ENCODE results near the gene MRPL45.
"Not testable (repeated sequence)": the region's sequence is repeated elsewhere in the genome, so short reads cannot be mapped to it uniquely, and the experiment has no call there.

MRPL45 gene

DNA sequence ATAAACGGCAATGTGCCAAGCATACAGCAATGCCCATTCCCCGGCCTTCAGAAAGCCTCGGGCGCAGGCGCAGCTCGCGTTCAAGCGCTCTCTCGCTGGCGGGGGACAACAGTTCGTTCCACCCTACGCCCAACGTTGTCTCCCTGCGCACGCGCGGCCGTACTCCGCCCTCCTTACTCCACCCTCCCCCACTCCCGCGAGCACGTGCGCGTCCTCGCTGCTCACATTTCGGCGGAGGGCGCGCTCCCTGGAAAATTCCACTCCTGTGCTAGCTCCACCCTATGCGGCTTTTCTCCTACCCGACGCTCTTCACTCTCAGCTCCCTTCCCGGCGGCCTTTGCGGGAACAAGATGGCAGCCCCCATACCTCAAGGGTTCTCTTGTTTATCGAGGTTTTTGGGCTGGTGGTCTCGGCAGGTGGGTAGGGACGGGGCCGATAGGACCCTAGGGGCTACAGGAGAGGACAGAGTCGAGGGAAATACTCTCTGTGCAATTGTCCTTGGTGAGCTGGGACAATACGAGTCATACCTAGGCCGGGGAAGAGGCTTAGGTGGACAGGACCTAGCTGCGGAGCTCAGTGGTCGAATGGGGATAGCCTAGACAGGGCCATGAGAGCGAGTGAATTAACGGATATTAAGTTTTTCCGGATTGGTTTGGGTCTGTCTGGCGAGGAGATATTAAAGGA is at the start of gene MRPL45:
MRPL45 (plus strand) TSS at position 335 of the 684 bp plus-strand sequence; CDS start at position 351, 16 bp downstream.
- peak; percentile 80 for DNase-seq

GRCh38 chr17:38253191-38253590 is 43.8 kb upstream of the MRPL45 start:
- DNase-seq, result not testable (repeated sequence)

GRCh38 chr17:38254357-38254756 is 42.6 kb upstream of the MRPL45 start:
- DNase-seq, result not testable (repeated sequence)

DNA sequence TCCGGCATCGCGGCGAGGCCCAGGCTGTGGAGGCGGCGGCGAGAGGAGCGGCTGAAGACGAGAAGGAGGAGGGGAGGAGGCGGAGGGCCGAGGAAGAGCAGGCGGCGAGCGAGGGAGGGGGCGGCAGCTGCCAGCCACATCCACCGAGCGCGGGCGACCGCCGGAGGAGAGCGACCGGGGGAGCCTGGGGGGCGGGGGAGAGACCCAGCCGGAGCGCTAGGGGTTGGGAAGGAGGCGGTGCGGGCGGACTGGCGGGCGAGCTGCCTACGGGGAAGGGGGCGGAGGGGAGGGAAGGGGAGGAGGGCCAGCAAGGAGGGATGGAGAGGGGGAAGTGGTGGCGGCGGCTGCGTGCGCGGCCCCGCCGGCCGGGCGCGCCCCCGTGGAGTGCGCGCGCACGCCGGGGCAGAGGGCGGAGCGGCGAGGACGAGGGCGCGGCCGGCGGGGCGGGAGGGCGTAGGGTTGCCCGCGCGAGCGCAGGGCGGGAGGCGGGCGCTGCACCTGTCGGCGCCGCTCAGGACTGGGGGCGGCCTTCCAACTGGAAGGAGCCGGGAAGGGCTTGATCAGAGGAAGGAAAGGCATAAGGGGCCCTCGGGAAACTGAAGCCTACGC is 39.9 kb upstream of the MRPL45 start:
- peak; percentile 63 for DNase-seq

DNA sequence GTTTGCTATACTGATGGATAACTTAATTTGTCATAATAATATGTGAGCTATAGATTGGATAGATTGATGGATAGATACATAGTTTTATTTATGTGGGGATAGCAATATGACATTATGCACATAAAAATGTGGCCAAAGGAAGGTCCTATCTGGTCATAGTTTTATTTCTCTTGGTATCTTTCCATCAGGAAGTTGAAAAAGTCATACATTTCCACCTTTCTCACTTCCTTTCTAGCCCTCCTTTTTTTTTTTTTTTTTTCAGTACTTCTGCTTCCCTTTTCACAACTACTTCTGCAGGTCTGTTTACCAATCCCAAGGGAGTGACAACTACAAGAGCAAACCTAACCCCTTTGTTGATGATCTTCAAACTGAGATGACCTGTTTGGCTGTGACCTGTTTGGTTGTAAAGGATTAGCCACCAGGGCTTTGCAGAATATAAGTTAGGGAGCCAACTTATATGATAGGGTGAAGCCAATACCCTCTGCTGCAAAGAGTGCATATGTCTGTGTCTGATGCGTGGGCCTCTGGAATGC is 30.9 kb upstream of the MRPL45 start:
- DNase-seq, result not testable (repeated sequence)

- not testable (repeated sequence) for DNase-seq
Measured at GRCh38 chr17:38266571-38266970, 30.4 kb upstream of the MRPL45 start.

- DNase-seq, result not testable (repeated sequence)
Measured at GRCh38 chr17:38268138-38268537, 28.8 kb upstream of the MRPL45 start.

DNA sequence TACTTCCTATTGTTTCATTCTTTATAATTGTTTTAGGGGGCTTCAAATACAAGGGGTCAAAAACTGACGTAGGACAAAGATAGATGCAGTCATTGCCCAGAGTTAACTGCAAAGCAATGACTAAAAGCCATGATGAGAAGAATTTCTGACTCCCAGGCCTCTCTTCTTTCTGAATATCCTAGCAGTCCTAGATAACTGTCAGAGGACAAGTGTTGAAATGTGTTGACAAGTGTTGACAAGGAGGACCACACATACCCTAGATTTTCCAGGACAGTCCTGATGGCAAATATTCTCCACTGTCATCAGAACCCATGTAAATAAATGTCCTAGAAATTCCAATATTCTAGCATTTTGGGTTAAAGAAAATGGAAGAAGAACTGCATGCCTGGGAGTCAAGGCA is 27.9 kb upstream of the MRPL45 start:
- DNase-seq, result not testable (repeated sequence)

DNA sequence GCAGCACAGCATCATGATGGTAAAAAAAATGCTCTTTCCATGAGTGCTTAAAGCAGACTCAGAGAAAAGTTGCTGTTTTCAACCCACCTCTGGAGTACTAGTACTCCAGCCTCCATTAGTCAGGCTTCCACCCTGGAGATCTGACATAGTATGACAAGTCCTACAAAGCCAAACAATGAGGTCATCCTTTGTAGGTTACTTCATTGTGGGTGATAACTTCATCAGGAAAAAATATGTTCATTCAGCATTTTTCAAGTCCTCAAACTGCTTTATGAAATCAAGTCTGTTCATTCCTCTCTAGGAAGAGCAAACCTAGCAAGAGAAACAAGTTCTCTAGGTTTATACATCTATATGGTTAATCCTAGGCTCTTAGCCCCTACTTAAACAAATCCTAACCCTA is 27.4 kb upstream of the MRPL45 start:
- not testable (repeated sequence) for DNase-seq

DNA sequence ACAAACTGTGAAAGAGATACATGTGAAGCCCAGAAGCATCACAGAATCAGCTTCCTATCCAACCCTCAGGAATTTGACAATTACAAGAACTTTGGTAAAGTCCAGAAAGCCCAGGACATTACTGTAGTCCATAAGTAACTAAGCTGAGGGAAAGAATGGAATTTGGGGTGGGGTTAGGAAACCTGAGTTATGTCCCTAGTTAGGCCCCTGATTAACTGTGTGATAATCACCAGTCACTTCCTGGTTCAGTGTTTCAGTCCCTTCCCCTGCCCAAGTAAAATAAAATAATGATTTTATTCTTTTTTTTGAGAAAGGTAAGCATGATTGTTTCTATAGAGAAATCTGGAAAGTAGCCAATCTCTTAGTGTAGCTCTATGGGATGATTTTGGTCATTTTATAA is 11.0 kb upstream of the MRPL45 start:
- DNase-seq, result not testable (repeated sequence)

DNA sequence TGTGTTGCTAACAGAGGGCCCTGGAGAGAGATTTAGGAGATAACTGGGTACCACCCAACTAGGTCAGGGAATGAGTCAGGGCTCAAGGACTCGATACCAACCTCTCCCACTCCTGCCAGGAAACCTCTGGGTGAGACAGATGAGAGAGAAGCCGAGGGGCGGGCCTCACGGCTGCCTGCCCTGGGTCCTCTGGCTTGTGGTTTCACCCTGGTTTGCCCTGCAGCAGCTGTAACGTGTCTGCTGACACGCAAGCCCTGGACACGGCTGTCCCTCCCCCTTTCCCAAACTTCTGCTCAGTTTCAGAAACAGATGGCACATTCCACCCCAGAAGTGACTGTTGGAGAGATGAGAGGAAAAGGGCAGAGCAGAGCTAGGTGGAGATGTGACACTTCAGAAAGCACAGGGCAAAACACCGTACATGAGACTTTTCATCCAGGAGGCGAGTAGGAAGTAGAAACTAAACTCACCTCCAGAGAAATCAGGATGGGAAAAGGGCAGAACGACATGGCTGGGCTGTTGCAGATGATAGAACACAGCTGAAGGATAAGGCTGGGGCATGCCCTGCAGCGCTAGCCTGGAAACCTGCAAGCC is 10.4 kb upstream of the MRPL45 start:
- not testable (repeated sequence) for DNase-seq

DNA sequence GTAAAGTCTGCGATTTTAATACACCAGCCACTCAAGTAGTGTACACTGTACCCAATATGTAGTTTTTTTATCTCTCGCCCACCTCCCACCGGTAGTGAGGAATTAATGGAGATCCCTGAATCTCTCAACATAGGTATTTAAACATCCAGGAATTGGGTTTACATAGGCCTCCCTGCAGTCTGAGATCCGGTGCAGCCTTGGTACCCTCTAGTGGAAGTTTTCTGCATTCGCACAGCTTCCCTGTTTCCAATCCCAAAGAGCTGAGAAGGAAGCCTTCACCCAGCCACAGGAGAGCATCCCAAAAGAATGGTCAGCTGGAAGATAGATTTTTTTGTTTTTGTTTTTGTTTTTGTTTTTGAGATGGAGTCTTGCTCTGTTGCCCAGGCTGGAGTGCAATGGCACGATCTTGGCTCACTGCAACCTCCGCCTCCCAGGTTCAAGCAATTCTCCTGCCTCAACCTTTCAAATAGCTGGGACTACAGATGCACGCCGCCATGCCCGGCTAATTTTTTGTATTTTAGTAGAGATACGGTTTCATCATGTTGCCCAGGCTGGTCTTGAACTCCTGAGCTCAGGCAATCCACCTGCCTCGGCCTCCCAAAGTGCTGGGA is 8.6 kb upstream of the MRPL45 start:
- DNase-seq, result peak; percentile 0

- not testable (repeated sequence) for DNase-seq
Measured at GRCh38 chr17:38289760-38290159, 7.2 kb upstream of the MRPL45 start.

GRCh38 chr17:38295602-38296365 is 1.2 kb upstream of the MRPL45 start:
- not testable (repeated sequence) for DNase-seq

GRCh38 chr17:38315497-38315896 is 18.5 kb downstream of the MRPL45 start:
- no peak for DNase-seq

DNA sequence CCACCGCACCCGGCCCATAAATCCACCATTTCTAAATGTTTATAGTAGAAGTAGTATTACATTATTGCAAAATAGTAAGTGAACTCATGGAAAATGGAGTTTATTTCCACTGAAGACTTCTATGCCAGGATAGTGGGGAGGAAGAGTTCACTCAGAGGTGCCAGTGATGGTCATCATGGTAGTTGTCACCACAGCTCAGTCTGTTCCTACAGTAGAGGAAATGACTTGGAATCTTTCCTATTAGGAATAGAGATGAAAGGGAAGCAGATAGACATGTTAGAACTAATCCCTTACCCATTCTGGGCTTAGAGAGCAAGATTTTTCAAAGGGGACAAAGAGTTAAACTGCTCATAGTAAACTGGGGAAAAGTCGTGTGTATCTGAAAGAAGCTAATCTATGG is 20.1 kb downstream of the MRPL45 start:
- DNase-seq, result no peak

DNA sequence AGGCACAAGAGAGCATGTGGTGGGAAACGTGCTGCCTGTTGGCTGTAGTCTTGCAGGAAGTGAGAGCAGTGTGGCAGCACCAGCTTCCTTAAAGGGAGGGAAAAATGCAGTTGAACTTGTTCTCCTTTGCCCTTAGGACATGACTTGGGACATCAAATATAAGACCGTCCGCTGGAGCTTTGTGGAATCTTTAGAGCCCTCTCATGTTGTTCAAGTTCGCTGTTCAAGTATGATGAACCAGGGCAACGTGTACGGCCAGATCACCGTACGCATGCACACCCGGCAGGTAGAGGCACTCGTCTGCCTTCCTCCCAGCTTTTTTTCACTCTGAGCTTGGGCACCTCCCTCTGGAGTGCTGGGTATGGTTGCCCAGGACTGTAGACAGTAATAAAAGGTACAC is 23.5 kb downstream of the MRPL45 start:
- DNase-seq, result no peak

DNA sequence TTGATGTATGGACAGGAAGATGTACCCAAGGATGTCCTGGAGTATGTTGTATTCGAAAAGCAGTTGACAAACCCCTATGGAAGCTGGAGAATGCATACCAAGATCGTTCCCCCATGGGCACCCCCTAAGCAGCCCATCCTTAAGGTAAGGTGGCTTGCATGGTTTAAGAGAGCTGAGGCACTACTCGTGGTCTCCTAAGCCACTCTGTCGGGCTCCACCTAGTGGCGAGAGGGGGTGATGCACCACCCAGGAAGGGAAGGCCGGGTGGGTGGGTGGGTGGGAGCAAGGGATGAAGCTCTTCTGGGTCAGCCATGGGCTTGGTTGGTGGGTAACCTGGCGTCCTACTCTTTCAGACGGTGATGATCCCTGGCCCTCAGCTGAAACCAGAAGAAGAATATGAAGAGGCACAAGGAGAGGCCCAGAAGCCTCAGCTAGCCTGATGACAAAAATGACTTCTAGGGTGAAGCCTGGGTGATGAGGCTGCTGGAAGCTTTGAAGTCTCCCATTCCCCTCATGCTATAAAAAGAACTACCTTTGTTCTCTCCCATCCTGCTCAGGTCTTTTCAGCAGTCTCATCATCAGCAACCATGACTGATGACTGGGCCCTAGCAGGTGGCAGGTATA is 25.3 kb downstream of the MRPL45 start:
- peak; percentile 23 for DNase-seq

GRCh38 chr17:38322897-38323296 is 25.9 kb downstream of the MRPL45 start:
- no peak for DNase-seq

DNA sequence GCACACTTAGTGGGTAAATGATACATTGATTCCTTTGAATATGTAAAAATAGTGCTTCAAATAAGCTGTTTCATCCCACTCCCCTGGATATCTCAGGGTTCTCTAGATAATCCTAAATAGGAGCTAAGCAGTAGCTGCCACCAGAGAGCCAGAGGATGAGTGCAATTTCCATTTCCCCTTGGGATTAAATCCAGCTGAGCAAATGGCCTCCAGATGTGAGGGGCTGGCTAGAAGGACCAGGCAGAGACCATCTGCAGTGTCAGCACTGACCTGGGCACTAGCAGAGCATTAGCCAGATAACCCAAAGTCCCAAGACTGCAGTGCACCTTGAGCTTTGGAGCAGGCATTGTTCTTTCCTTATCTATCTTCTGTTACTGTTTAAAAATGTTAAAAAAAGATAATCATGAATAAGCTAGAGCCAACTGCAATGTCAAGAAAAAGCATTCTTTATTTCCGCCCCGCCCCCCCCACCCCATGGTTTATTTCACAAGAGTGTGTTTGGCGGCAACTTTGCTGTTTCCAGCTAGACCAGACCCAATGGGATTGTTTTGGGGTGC is 27.3 kb downstream of the MRPL45 start:
- DNase-seq, result no peak

GRCh38 chr17:38324772-38325171 is 27.8 kb downstream of the MRPL45 start:
- DNase-seq, result no peak

Data from NCI-H1105 (cell line).